ENCODE data around the gene GPANK1.
"Not testable (repeated sequence)": the region's sequence is repeated elsewhere in the genome, so short reads cannot be mapped to it uniquely, and the experiment has no call there.

The GPANK1 gene

GRCh38 chr6:31664790-31665500 lies at the start of gene GPANK1:
Gene GPANK1 (minus strand): TSS chr6:31664997. CDS start chr6:31664478, 519 bp downstream.
- peak; percentile 51 for DNase-seq (ENCODE audit: low spot score)

GRCh38 chr6:31713991-31714684 lies 49.3 kb upstream of the GPANK1 start:
- no peak for DNase-seq (ENCODE audit: low spot score)

- no peak for DNase-seq (ENCODE audit: low spot score)
These were observed 48.7 kb upstream of the GPANK1 start for GRCh38 chr6:31713465-31713864.

GRCh38 chr6:31712296-31712695 lies 47.5 kb upstream of the GPANK1 start:
- no peak for DNase-seq (ENCODE audit: low spot score)

- no peak for DNase-seq (ENCODE audit: low spot score)
These were observed 46.4 kb upstream of the GPANK1 start for GRCh38 chr6:31711233-31711632.

- no peak for DNase-seq (ENCODE audit: low spot score)
These were observed 45.9 kb upstream of the GPANK1 start for GRCh38 chr6:31710523-31711219.

GRCh38 chr6:31709157-31709556 lies 44.4 kb upstream of the GPANK1 start:
- DNase-seq (ENCODE audit: low spot score): not testable (repeated sequence)

- DNase-seq (ENCODE audit: low spot score): no peak
These were observed 43.4 kb upstream of the GPANK1 start for GRCh38 chr6:31708224-31708623.

- DNase-seq (ENCODE audit: low spot score): no peak
These were observed 42.9 kb upstream of the GPANK1 start for GRCh38 chr6:31707701-31708100.

GRCh38 chr6:31706599-31706998 lies 41.8 kb upstream of the GPANK1 start, which contains the start of gene LY6G6F:
Gene LY6G6F (plus strand): TSS chr6:31706866. CDS start chr6:31706907, 41 bp downstream.
- no peak for DNase-seq (ENCODE audit: low spot score)

GRCh38 chr6:31705931-31706330 lies 41.1 kb upstream of the GPANK1 start:
- DNase-seq (ENCODE audit: low spot score): no peak

- peak; percentile 88 for DNase-seq (ENCODE audit: low spot score)
These were observed 38.3 kb upstream of the GPANK1 start, which contains the start of gene ABHD16A for GRCh38 chr6:31702819-31703716. Gene ABHD16A (minus strand): TSS chr6:31703324. CDS start chr6:31703281, 43 bp downstream.

- DNase-seq (ENCODE audit: low spot score): no peak
These were observed 37.6 kb upstream of the GPANK1 start for GRCh38 chr6:31702405-31702818.

GRCh38 chr6:31701666-31702404 lies 37.0 kb upstream of the GPANK1 start:
- no peak for DNase-seq (ENCODE audit: low spot score)

- DNase-seq (ENCODE audit: low spot score): no peak
These were observed 36.1 kb upstream of the GPANK1 start for GRCh38 chr6:31700740-31701401.

GRCh38 chr6:31697555-31697954 lies 32.8 kb upstream of the GPANK1 start:
- no peak for DNase-seq (ENCODE audit: low spot score)

- DNase-seq (ENCODE audit: low spot score): no peak
These were observed 28.7 kb upstream of the GPANK1 start for GRCh38 chr6:31693535-31693934.

- DNase-seq (ENCODE audit: low spot score): no peak
These were observed 28.1 kb upstream of the GPANK1 start for GRCh38 chr6:31692886-31693285.

GRCh38 chr6:31692353-31692752 lies 27.6 kb upstream of the GPANK1 start:
- no peak for DNase-seq (ENCODE audit: low spot score)

GRCh38 chr6:31691564-31692108 lies 26.8 kb upstream of the GPANK1 start:
- no peak for DNase-seq (ENCODE audit: low spot score)

All from HuH-7 (cell line).